ENCODE measurements around the gene KCNH8.

The KCNH8 gene

DNA sequence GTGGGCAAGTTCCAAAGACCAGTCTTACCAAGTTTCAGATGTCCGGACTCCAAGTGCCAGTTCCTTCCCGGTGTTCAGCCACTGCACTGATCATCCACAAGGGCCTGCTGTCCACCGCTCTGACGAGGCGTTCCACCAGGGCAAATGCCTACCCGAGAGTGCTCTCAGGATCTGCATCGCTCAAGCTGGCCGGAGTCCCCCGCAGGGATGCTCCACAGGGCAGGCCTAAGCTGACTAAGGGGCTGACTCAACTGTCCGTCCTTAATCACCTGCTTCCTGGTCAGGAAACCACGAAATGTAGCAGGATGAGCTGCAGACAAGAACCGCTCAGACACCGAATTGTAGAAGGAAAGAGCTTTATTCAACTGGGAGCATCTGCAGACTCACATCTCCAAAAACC, 341.6 kb downstream of the KCNH8 start:
- TF ChIP-seq GATA2 (IDR thresholded peaks at IDR 0.05; ENCODE audit: low read depth, low read length): no peak
- no peak for TF ChIP-seq GATA3 (IDR thresholded peaks at IDR 0.05; ENCODE audit: low read depth, low read length)

DNA sequence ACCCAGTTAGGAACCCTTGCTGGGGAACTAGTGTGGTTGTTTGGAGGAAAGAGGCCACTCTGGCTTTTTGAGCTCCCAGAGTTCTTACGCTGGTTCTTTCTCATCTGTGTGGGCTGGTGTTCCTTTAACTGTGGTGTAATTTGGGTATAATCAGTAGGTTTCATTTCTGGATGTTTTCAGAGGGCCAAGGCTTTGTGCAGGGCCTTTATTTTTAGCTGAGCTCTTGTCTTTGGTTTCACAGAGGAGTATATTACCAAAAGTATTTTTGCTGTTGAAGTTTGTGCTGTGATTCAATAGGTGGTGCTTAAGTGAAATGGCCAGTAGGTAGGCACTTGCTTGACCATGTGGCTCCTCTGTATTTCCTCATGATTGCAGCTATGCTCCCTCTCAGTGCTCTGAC, 357.9 kb downstream of the KCNH8 start:
- TF ChIP-seq GATA3 (IDR thresholded peaks at IDR 0.05; ENCODE audit: low read depth, low read length) (no peak), GATA2 (IDR thresholded peaks at IDR 0.05; ENCODE audit: low read depth, low read length) (no peak)

DNA sequence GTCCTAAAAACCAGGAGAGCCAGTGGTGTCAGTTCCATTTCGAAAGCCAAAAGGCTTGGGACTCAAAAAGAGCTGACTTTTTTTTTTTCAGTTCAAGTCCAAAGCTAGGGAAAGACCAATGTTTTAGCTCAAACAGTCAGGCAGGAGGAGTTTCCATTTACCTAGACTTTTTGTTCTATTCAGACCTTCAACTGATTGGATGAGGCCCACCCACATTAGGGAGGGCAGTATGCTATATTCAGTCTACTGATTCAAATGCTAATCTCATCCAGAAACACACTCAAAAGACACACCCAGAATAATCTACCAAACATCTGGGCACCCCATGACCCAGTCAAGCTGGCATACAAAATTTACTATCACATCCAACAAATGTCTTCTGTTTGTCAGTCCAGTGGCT, 374.0 kb downstream of the KCNH8 start:
- no peak for TF ChIP-seq GATA3 (IDR thresholded peaks at IDR 0.05; ENCODE audit: low read depth, low read length)
- TF ChIP-seq GATA2 (IDR thresholded peaks at IDR 0.05; ENCODE audit: low read depth, low read length): no peak

DNA sequence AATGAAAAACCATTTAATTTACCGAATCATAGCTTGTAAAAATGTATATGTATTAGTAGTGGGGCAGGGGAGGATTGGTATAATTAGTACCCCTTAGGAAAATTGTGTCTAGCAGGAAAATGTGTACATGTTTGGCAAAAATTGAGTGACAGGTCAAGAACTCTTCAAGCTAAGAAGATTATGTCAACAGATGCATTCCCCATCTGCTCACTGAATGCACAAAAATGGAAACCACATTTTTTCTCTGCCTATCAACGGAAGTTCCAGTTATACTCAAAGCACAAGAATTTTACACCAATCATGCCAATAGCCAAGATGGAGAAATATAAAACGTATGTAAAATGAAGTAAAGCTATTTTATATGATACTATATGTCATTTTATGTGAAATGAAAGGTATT, 377.8 kb downstream of the KCNH8 start:
- no peak for TF ChIP-seq GATA3 (IDR thresholded peaks at IDR 0.05; ENCODE audit: low read depth, low read length)

DNA sequence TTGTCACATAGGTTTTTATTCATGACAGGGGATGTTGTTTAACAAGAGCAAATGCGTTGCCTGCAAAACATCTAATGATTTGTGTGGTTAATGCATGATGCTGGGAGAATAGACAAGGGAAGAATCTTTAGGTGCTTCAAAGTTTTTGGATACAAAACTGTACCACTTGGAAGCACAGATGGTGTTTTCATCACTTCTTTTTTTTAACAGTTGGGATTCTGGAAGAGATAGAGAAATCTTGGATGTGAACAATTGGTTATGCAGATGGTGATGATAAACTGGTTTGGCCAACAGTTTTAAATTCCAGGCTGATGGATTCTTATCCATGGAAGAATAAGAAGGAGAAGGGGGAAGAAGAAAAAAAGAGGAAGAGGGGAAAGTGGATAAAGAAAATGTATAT, 379.4 kb downstream of the KCNH8 start:
- TF ChIP-seq GATA2 (IDR thresholded peaks at IDR 0.05; ENCODE audit: low read depth, low read length): no peak
- no peak for TF ChIP-seq GATA3 (IDR thresholded peaks at IDR 0.05; ENCODE audit: low read depth, low read length)

DNA sequence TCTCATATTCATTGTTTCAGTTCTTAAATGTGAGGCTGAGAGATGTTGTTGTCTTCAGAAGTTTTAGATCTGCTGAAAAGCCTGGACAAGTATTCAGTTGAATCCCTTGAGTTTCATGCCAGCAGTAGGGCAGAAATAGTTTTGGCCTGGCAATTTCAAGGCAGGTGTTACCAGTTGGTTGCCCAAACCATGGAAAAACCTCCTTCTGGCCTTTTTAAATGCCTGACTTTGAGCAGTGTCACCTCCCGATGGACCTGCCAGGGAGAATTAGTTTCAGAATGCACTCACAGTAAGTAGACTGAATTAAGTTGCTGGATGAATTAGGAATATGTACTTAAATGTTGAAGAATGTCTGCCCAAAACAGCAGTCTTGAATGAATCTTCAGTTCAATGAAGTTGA, 383.1 kb downstream of the KCNH8 start:
- TF ChIP-seq GATA2 (IDR thresholded peaks at IDR 0.05; ENCODE audit: low read depth, low read length) (no peak), GATA3 (IDR thresholded peaks at IDR 0.05; ENCODE audit: low read depth, low read length) (no peak)

DNA sequence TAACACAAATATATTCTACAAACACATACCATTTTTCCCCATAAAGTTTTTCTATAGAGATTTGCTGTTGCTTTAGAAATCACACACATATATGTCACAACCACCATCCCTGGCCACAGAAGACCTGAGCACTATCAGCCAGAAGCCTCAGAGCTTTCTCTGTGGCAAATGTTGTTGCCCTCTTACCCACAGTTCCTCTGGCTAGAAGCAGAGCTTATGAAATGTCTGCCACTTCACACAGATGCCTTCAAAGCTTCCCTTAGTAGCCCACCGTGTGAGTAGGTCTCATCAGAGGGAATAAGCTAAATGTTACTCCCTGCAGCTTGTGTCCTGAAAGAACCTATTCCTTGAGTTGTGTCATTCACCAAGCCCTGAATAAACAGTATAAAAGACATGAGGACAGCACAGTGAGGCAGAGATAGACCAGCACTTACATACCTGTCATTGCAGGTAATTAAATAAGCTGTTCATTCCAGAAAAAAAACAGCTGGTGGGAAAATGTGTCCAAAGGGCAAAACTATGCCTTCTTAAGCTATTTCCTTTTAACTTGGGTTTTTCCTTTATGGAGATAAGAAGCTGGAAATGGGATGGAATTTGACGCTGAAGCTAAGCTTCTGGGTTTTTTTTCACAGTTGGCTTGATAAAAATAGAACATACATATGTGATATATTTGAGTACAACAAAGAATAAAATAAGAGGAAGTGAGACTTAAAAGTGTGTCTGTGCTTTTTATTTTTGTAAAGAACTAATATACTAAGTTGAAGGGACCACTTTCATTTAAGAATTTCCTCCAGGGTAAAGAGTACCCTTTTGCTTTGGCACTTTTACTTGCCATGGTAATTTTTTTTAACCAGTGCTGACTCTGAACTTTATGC, 391.4 kb downstream of the KCNH8 start:
- TF ChIP-seq GATA3 (IDR thresholded peaks at IDR 0.05; ENCODE audit: low read depth, low read length) (no peak), GATA2 (IDR thresholded peaks at IDR 0.05; ENCODE audit: low read depth, low read length) (no peak)

DNA sequence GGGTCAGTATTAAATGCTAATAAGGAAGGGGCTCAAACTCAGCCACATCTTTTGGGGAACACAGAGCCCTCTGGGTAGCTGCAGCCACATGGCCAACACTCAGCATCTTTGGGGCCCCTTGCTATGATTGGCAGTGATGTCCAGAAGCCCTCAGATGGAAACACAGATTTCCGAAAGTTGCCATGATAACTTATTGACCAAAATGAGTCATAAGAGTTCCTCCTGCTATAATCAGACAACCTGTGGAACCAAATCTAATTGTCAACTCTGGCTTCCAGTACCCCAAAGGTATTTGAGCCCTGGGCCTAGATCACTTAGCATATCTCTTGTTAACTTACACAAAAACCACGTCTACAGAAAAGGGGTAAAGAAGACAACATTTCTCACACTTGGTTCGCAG, 392.2 kb downstream of the KCNH8 start:
- TF ChIP-seq GATA3 (IDR thresholded peaks at IDR 0.05; ENCODE audit: low read depth, low read length) (no peak), GATA2 (IDR thresholded peaks at IDR 0.05; ENCODE audit: low read depth, low read length) (no peak)

DNA sequence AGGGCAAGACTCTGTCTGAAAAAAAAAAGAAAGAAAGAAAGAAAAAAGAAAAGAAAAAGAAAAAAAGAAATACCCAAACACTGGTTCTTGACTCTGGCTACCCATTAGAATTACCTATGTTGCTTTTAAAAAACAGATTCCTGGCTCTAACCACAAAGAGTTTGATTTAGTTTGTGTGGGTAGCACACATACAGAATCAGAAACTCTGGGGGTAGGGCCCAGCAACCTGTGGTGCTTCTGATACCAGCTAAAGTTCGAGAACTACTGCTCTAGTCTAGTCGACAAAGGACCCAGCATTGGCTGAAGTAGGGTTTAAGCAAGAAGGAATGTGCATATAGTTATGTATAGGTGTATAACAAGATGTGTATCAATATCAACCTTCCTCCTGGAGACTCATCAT, 393.0 kb downstream of the KCNH8 start:
- no peak for TF ChIP-seq GATA3 (IDR thresholded peaks at IDR 0.05; ENCODE audit: low read depth, low read length)
- no peak for TF ChIP-seq GATA2 (IDR thresholded peaks at IDR 0.05; ENCODE audit: low read depth, low read length)

DNA sequence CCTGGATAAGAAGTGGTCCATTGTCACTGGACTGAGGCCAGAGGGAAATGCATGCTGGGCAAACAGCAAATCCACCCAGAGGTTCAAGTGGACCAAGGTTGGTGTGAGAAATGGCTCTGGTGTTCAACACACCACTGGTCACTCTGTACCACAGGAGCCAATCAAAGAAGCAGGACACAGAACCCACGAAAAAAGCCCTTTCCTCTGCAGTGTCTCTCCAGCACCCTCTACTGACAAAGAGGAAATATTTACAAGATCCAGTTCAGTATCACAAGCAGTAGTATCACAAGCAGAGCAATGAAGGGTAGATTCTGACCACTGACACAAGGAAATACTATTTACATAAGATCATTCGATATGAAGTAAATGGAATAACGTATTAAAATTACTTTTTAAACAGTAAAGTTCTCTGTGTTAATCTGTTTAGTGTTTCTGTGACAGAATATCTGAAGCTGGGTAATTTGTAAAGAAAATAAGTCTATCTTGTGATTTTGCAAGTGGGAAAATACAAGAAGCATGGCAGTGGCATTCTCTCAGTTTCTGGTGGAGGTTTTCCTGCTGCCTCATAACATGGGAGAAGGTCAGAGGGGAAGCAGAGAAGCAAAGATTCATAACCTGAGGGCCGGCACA, 395.0 kb downstream of the KCNH8 start:
- no peak for TF ChIP-seq GATA2 (IDR thresholded peaks at IDR 0.05; ENCODE audit: low read depth, low read length)
- TF ChIP-seq GATA3 (IDR thresholded peaks at IDR 0.05; ENCODE audit: low read depth, low read length): no peak

DNA sequence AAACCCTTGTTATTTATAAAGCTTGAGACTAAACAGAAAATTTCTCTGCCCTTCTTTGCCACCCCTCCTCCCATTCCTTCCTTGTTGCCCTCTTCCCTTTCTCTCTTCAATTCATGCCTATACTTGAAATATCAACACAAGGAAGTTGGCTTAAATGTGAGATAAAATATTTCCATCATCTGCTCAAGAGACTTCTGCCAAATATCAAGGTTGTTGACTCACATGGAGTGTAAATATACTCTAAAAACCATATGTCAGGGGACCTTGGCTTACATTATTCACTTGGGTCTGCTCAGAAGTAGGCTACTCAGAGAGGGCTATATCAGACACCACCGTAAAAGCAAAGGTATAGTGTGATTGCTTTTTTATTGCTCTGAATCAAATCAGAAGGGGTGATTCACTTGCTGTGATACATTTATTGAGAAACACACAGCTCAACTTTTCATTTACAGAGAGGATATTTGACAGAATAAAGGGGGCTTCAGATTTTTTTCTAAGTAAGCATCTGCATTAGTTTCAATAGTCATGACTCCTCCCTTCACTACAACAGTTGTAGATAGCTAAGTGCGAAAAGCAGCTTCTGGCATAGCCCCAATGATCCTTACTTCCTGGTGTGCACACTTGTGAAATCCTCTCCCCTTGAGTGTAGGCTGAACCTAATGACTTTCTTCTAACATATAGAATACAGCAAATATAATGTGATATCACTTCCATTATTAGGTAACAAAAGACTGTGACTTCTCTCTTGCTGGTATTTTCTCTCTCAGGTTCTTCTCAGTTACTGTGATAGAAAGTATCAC, 399.6 kb downstream of the KCNH8 start:
- no peak for TF ChIP-seq GATA3 (IDR thresholded peaks at IDR 0.05; ENCODE audit: low read depth, low read length)
- TF ChIP-seq GATA2 (IDR thresholded peaks at IDR 0.05; ENCODE audit: low read depth, low read length): no peak

DNA sequence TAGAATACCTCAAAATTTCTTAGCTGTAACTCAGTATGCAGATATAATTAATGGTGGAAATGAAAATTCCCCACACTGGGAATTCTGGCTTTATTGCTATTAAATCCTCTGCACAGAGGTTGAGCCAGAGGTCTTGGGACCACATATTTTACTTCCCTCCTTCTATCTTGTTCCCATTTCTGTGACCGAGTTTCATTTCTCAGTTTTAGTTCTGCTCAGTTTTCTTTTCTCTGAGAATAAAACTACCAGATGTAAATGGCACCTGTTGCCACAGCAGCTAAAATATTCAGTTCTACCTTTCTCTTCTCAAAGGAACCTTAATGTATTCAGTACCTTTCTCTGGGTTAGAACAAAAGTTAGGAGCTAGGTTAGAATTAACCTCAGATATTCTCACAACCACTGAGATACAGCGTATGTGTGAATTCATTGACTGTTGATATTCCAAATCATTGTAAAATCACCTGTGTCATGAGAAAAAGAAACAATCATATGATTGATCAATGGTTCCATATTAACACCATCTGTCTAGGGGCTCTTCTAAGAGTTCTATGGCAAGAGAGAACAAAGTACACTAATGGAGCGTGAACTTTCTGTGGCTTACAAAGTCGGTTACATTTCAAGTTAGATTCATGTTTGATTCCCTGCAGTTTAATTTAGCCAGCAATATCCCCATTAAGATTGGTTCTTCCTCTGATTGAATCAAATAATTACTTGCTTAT, 411.6 kb downstream of the KCNH8 start:
- TF ChIP-seq GATA3 (IDR thresholded peaks at IDR 0.05; ENCODE audit: low read depth, low read length) (no peak), GATA2 (IDR thresholded peaks at IDR 0.05; ENCODE audit: low read depth, low read length) (no peak)

DNA sequence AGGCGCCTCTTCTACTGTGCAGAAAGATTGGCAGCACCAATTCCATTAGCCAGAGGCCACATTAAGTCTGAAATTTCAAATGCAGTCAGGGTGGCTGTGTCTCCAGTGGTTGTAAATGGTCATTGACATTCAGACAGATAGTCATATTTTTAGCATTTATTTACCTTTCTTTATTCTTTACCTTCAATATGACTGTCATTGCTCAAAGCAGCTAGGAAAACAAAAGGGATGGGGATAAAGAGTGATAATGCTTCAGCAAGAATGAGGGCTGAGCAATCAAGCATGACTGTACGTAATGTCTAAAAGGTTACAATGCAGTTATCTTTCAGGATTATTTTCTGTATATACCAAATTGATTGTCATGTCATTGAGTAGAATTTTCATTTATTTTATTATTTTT, 425.3 kb downstream of the KCNH8 start:
- TF ChIP-seq GATA2 (IDR thresholded peaks at IDR 0.05; ENCODE audit: low read depth, low read length) (no peak), GATA3 (IDR thresholded peaks at IDR 0.05; ENCODE audit: low read depth, low read length) (no peak)

DNA sequence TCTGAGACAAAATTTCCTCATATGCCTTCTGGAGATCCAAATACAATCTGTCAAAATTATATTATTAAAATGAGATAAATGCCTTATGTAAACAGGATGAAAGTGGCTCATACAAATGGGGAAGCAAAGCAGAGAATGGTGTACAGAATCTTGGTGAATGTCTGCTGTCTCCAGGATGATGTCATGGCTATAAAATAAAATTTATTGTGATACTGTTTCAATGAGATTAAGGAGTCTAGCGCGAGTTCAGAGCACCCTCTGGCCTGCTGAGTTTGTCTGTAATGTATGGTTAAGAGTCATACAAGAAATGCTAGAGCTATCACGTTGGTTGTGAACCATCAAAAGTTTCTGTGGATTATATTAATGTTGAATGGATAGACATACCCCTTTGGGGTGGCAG, 426.0 kb downstream of the KCNH8 start:
- TF ChIP-seq GATA3 (IDR thresholded peaks at IDR 0.05; ENCODE audit: low read depth, low read length) (no peak), GATA2 (IDR thresholded peaks at IDR 0.05; ENCODE audit: low read depth, low read length) (no peak)

Measured in SH-SY5Y (cell line).